Activated naive CD8-positive, alpha-beta T cell treated with anti-CD3 and anti-CD28 coated beads, Interleukin-2, amount 50 U/mL, for 24 hours (primary cell): ENCODE measurements around the gene UBE2I.
"Not testable (repeated sequence)": the region's sequence is repeated elsewhere in the genome, so short reads cannot be mapped to it uniquely, and the experiment has no call there.

ENCODE experiments used
- ATAC-seq: fragments of 150-1000 bp; cut with Tn5 transposase; one replicate; pipeline ENCODE4 v1.10.0; 2021
- DNase-seq: peaks from one replicate; pipeline ENCODE4 v3.0.0; 2021
- H3K27ac Mint-ChIP-seq: one replicate; pipeline ENCODE4 v1.8.0; 2021; ENCODE audit warnings: mild to moderate bottlenecking, mixed read lengths
- H3K27me3 Mint-ChIP-seq: one replicate; pipeline ENCODE4 v1.8.0; 2021; ENCODE audit warnings: mixed read lengths
- H3K36me3 Mint-ChIP-seq: one replicate; pipeline ENCODE4 v1.8.0; 2021; ENCODE audit warnings: low read depth, mixed read lengths
- H3K4me1 Mint-ChIP-seq: one replicate; pipeline ENCODE4 v1.8.0; 2021; ENCODE audit warnings: mixed read lengths
- H3K4me3 Mint-ChIP-seq: one replicate; pipeline ENCODE4 v1.8.0; 2021; ENCODE audit warnings: mild to moderate bottlenecking, moderate library complexity, mixed read lengths
- H3K9me3 Mint-ChIP-seq: one replicate; pipeline ENCODE4 v1.8.0; 2021; ENCODE audit warnings: mixed read lengths

Gene UBE2I

DNA sequence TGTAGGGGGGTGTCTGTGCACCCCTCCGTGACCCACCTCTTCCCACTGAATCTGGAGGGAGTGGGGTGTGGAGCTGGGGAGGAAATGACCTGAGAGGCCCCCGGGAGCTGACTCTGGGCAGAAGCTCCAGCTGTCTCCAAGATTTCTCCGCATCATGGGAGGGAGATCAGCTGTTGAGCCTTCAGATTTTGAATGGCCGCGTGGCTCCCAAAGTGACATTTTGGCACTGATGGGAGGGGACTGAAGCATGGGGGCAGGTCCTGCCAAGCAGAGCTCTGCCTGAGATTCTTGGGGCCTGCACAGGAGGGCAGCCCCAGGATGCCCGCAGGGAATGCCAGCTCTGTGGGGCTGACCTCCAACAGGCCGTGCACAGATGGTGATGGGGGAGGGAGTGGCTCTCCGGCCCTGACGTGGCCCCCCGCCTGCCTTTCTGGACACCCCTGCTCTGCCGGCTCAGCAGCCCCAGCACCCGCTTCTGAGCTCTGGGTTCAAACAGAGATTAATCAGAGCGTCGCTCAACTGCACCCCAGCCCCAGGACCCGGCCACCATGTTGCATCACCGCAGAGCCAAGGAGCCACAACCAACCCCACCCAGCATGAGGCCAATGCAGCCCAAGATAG, 25.3 kb upstream of the UBE2I start:
- Mint-ChIP-seq H3K27me3 (peaks cover 11% of the 10 kb centered on the region), H3K4me1 (peaks cover under 1% of the 10 kb centered on the region), H3K27ac (no peak overlapping the region), H3K36me3 (no peaks in the 10 kb centered on the region), H3K4me3 (no peak overlapping the region), H3K9me3 (no peaks in the 10 kb centered on the region)
- ATAC-seq (no peak), DNase-seq (no peak)

DNA sequence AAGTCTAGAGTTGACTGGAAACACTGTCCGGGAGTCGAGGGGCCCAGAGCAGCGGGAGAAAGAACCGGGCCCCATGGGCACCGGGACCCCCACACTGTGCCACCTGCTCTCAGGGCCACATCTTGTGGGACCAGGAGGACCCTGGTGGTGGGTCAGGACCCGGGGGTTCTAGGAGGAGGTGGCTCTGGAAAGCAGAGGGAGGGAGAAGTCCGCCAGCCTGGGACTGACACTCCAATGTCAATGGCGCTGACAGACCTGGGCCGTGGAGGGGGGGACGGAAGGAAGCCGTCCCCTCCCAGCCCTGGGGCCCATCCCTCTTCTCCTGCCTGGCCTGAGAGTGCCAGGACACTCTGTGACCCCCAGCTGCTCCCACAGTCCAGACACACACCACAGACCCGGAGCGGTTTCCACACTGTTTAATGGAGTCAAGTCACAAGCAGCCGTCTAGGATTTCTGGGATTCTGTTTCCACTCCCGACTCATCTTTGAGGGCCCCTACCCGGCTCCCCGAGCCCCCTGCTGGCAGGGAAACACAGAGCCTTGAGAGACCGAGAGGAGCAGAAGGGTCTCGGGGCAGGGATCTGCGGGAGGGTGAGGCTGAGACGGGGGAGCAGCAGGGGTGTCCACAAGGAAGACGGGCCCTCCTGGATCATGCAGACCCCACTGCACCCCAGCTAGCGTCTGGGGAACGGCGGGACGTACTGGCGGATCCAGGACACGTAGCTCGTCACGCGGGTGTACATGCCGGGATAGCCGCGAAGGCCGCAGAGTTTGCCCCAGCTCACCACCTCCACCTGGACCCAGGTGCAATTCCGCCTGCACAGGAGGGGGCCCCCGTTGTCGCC, 23.5 kb upstream of the UBE2I start:
- Mint-ChIP-seq H3K27me3 (peaks cover 25% of the 10 kb centered on the region), H3K27ac (no peak overlapping the region)
- no peak for ATAC-seq

DNA sequence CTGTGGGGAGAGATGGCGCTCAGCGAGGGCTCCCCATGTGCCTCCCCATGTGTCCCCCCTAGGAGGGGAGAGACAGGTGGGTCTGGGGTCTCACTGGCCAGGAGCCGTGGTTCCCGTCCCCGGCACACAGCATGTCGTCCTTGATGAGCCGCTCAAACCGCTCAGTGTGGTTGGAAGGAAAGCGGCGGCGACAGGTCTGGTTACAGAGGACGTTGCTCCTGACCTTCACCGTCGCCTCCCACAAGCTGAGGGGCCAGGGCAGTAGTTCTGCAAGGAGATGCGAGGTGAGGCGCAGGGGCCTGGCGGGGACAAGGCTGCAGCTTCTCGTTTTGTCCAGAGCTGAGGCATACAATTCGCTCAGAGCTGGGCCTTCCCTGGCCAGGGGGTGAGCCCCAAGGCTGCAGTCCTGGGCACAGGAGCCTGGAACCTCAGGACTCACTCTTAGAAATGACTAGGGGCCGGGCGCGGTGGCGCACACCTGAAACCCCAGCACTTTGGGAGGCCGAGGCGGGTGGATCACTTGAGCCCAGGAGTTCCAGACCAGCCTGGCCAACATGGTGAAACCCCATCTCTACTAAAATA, 22.8 kb upstream of the UBE2I start:
- no peak overlapping the region for H3K4me3 Mint-ChIP-seq
- H3K9me3 Mint-ChIP-seq: no peaks in the 10 kb centered on the region
- H3K27ac Mint-ChIP-seq: no peak overlapping the region
- peaks cover 32% of the 10 kb centered on the region for H3K27me3 Mint-ChIP-seq
- ATAC-seq (no peak), DNase-seq (no peak)
- peaks cover 2% of the 10 kb centered on the region for H3K4me1 Mint-ChIP-seq
- H3K36me3 Mint-ChIP-seq: no peaks in the 10 kb centered on the region

More for the DNA sequence above, 23.5 kb upstream of the UBE2I start:
- no peak overlapping the region for H3K4me3 Mint-ChIP-seq
- H3K9me3 Mint-ChIP-seq: no peaks in the 10 kb centered on the region
- H3K4me1 Mint-ChIP-seq: peaks cover 2% of the 10 kb centered on the region
- H3K36me3 Mint-ChIP-seq: no peaks in the 10 kb centered on the region
- no peak for DNase-seq

DNA sequence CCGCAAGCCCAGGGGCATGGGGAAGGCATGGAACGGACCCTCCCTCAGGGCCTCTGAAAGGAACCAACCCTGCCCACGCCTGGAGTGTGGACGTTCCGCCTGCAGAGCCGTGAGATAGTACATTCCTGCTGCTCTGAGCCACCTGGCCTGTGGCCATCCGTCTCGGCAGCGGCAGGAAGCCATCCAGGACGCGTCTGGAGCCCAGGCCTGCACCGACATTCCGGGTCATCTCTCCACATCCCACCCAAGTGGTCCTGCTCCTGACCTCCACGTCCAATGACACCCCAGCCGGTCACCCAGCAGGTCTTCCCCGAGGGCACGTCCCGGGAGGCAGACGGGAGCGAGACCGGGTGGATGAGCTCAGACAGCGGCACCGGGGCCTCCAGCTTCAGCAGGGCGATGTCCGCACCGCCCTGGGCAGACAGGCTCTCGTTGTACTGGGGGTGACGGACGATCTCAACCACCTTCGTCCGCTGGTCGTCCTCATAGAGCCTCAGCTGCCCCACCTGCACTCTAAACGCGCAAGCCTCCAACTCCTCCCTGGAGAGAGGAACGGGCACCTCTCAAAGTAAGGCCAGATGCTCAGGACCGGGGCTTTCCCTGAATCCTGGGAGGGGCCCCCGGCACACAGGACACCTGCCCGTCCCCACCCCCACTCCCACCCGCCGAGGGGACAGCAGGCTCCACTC, 21.3 kb upstream of the UBE2I start:
- H3K36me3 Mint-ChIP-seq: no peaks in the 10 kb centered on the region
- ATAC-seq (no peak), DNase-seq (no peak)
- peaks cover 2% of the 10 kb centered on the region for H3K4me1 Mint-ChIP-seq
- no peaks in the 10 kb centered on the region for H3K9me3 Mint-ChIP-seq
- no peak overlapping the region for H3K4me3 Mint-ChIP-seq
- H3K27me3 Mint-ChIP-seq: peaks cover 43% of the 10 kb centered on the region
- no peak overlapping the region for H3K27ac Mint-ChIP-seq

DNA sequence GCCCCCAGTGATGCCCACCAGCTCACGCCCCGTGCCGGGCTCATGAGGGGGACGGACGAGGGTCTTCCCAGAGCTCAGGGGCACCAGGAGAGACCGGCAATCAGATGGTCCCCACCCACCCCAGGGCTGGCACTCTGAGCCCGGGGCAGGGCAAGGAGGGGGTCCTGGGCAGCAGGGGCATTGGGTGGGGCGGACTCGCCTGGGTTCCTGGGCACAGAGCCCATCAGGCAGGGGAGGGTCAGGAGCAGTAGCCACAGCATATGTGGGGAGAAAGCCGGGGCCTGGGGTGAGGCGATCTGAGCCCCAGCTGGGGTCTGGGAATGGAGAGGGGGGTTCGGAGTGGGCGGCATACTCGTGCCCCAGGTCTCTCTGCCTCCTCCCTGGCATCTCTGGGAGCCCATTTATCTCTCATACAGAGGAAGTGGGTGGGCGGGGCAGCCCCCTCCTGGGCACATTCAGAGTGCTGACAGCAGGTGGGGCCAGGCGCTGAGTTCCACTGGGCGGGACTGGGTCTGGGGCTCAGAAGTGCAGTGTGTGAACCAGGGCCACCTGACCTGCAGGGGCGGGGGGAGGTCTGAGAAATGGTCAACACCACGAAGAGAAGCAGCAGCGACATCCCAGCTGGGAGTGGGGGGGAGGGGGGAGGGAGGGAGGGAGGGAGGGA, 20.5 kb upstream of the UBE2I start:
- H3K9me3 Mint-ChIP-seq: no peaks in the 10 kb centered on the region
- H3K4me3 Mint-ChIP-seq: no peak overlapping the region
- no peak overlapping the region for H3K27ac Mint-ChIP-seq
- ATAC-seq (no peak), DNase-seq (peak; percentile 32)
- peaks cover 46% of the 10 kb centered on the region for H3K27me3 Mint-ChIP-seq
- no peaks in the 10 kb centered on the region for H3K36me3 Mint-ChIP-seq
- H3K4me1 Mint-ChIP-seq: peaks cover 2% of the 10 kb centered on the region

DNA sequence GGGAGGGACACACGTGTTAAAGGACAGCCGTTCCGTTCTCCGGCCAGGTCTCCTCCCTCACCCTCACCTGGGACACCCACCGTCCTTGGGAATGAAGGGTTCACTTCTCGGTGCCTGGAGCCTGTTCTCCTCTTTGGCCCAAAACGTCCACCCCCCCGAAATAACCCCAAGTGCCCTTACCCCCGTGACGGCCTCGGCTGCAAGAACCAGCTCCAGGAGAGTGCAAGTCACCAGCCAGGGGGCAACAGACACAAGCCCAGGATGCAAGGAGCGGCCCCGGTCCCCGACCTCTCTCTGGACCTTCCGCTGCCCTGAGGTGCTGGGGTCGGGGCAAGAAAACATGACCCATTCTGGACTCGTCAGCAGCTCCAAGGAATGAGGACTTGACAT, 20.0 kb upstream of the UBE2I start:
- Mint-ChIP-seq H3K36me3 (no peaks in the 10 kb centered on the region), H3K9me3 (no peaks in the 10 kb centered on the region), H3K27ac (no peak overlapping the region), H3K4me3 (no peak overlapping the region), H3K27me3 (peaks cover 48% of the 10 kb centered on the region), H3K4me1 (peaks cover 2% of the 10 kb centered on the region)
- DNase-seq (no peak), ATAC-seq (no peak)

DNA sequence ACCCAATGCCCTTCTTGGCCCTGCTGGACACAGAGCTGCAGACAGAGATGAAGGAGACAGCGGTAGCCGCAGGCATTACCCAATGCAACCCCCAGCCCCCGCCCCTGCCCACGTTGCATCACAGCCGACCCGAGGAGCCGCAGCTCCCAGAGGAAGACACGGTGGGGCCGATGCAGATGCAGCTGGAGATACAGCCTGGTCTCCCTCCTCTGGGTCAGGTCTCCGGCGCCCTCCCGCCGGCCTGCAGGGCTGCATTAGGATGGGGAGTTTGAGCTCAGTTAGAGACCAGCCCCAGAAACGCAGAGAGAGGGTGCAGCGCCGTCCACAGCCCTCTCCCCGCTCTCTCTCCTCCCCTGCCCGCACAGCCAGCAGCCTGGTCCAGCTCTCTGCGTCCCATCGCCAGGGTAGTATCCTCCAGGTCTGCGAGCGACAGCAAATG, 19.4 kb upstream of the UBE2I start:
- H3K27me3 Mint-ChIP-seq: peaks cover 50% of the 10 kb centered on the region
- H3K4me3 Mint-ChIP-seq: no peak overlapping the region
- no peaks in the 10 kb centered on the region for H3K9me3 Mint-ChIP-seq
- DNase-seq (no peak), ATAC-seq (no peak)
- no peak overlapping the region for H3K27ac Mint-ChIP-seq
- peaks cover 2% of the 10 kb centered on the region for H3K4me1 Mint-ChIP-seq
- no peaks in the 10 kb centered on the region for H3K36me3 Mint-ChIP-seq

DNA sequence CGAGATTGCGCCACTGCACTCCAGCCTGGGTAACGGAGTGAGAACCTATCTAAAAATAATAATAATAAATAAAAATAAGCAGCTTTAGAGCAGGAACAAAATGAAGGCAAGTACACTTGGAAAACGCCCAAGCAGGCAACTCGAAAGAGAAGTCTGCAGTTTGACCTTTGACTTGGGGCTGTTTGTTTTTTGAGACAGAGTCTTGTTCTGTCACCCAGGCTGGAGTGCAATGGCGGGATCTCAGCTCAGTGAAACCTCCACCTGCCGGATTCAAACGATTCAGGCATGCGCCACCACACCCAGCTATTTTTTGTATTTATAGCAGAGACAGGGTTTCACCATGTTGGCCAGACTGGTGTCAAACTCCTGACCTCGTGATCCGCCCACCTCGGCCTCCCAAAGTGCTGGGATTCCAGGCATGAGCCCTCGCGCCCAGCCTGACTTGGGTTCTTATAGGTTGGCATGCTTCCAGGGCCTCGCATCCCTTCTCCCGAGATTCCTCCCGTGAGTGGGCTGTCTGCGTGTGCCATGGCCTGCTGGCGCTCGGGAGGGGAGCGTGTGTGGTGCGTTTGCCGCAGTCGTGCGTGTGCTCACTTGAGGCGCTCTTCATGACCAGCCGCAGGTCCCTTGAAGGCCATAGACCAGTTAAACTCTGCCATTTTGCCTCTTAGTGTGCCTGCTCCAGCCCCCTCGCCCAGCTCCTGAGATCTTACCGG, 18.4 kb upstream of the UBE2I start:
- Mint-ChIP-seq H3K27ac (no peak overlapping the region), H3K4me3 (no peak overlapping the region)

DNA sequence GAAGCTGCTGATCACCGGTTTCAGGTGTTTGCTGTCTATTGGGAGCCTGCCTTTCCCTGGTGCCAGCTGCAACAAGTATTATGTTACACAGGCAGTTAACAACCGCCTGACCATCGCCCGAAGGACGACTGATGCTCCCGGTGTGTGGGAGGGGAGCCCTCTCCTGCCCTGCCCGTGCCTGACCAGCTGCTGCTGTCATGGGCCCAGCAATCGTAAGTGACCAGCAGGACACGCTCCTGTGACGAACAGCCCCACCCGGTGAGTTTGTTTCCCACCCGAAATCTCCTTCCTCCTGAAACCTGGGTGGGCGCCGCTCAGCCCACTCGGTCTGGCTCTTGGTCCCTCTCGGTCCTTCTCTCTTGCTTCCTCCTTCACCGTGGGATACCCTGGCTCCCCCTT, 17.9 kb upstream of the UBE2I start:
- peaks cover 55% of the 10 kb centered on the region for H3K27me3 Mint-ChIP-seq

More for the DNA sequence above, 18.4 kb upstream of the UBE2I start:
- Mint-ChIP-seq H3K27me3 (peaks cover 55% of the 10 kb centered on the region), H3K4me1 (peaks cover 2% of the 10 kb centered on the region), H3K36me3 (no peaks in the 10 kb centered on the region), H3K9me3 (no peaks in the 10 kb centered on the region)
- DNase-seq (no peak), ATAC-seq (no peak)

DNA sequence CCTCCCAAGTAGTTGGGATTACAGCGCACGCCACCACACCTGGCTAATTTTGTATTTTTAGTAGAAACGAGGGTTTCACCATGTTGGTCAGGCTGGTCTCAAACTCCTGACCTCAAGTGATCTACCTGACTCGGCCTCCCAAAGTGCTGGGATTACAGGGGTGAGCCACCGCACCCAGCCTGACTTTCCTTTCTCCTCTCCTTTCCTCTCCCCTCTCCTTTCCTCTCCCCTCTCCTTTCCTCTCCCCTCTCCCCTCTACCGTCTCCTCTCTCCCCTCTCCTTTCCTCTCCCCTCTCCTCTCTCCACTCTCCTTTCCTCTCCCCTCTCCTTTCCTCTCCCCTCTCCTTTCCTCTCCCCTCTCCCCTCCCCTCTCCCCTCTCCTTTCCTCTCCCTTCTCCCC, 17.2 kb upstream of the UBE2I start:
- H3K4me1 Mint-ChIP-seq, ATAC-seq, H3K4me3 Mint-ChIP-seq, H3K9me3 Mint-ChIP-seq, H3K27ac Mint-ChIP-seq, DNase-seq, H3K36me3 Mint-ChIP-seq: not testable (repeated sequence)
- peaks cover 57% of the 10 kb centered on the region for H3K27me3 Mint-ChIP-seq

More for the DNA sequence above, 17.9 kb upstream of the UBE2I start:
- DNase-seq: no peak
- no peaks in the 10 kb centered on the region for H3K9me3 Mint-ChIP-seq
- H3K36me3 Mint-ChIP-seq: no peaks in the 10 kb centered on the region
- H3K4me3 Mint-ChIP-seq: no peak overlapping the region
- no peak for ATAC-seq
- H3K27ac Mint-ChIP-seq: no peak overlapping the region
- peaks cover 3% of the 10 kb centered on the region for H3K4me1 Mint-ChIP-seq

DNA sequence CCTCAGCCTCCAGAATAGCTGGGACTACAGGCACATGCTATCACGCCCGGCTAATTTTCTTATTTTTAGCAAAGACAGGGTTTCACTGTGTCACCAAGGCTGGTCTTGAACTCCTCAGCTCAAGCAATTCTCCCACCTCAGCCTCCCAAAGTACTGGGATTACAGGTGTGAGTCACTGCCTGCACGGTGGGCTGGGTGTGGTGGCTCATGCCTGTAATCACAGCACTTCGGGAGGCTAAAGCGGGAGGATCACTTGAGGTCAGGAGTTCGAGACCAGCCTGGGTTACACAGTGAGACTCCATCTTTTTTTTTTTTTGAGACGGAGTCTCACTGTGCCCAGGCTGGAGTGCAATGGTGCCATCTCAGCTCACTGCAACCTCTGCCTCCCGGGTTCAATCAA, 16.6 kb upstream of the UBE2I start:
- not testable (repeated sequence) for H3K27ac Mint-ChIP-seq, H3K36me3 Mint-ChIP-seq, H3K4me1 Mint-ChIP-seq, H3K4me3 Mint-ChIP-seq, H3K9me3 Mint-ChIP-seq, ATAC-seq, DNase-seq
- H3K27me3 Mint-ChIP-seq: peaks cover 54% of the 10 kb centered on the region

DNA sequence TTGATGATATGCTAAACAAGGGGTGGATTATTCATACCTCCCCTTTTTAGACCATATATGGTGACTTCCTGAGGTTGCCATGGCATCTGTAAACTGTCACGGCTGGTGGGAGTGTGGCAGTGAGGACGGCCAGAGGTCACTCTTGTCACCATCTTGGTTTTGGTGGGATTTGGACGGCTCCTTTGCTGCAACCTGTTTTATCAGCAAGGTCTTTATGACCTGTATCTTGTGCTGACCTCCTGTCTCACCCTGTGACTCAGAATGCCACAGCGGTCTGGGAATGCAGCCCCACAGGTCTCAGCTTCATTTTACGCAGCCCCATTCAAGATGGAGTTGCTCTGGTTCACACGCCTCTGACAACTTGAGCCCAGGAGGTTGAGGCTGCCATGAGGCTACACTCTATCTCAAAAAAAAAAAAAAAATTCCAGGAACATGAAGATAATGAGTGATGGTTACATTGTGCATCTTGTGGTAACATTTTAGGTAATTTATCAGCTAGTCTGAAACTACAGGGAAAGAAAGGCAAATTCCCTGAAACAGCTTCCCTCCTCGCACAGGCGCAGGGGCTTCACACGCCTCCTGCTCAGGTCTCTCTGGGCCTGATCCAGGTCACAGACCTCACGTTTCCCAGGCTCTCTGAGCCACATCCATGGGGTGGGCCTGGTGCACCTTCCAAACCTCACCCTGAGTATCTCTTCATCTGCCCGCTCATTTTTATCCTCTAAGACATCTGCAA, 15.3 kb upstream of the UBE2I start:
- no peak for ATAC-seq
- H3K27ac Mint-ChIP-seq: no peak overlapping the region
- H3K9me3 Mint-ChIP-seq: no peaks in the 10 kb centered on the region
- H3K36me3 Mint-ChIP-seq: no peaks in the 10 kb centered on the region
- H3K4me1 Mint-ChIP-seq: peaks cover 9% of the 10 kb centered on the region
- no peak overlapping the region for H3K4me3 Mint-ChIP-seq
- DNase-seq: no peak
- H3K27me3 Mint-ChIP-seq: peaks cover 47% of the 10 kb centered on the region

DNA sequence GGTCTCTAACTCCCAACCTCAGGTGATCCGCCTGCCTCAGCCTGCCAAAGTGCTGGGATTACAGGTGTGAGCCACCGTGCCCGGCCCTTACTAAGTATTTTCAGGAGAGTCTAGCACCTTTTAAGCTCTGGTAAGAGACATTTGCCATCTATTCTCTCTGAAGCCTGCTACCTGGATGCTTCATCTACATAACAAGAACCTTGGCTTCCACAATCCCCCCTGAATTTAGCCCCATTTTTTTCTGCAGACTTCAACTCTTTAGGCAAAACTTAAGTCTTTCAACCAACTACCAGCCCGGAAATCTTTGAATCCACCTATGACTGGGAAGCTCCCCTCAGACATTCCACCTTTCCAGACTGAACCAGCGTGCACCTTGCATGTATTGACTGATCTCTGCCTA, 14.0 kb upstream of the UBE2I start:
- Mint-ChIP-seq H3K4me3 (no peak overlapping the region), H3K9me3 (no peaks in the 10 kb centered on the region), H3K36me3 (no peaks in the 10 kb centered on the region), H3K27ac (no peak overlapping the region), H3K4me1 (peaks cover 8% of the 10 kb centered on the region), H3K27me3 (peaks cover 38% of the 10 kb centered on the region)
- no peak for DNase-seq
- ATAC-seq: no peak
